Fibroblast of villous mesenchyme (primary cell): ENCODE measurements around the gene GALNTL6. TPM values are rescaled to one million over a fixed set of nuclear protein-coding genes. Genes with fewer than 3 reads are reported as not detected.
"Not testable (repeated sequence)": the region's sequence is repeated elsewhere in the genome, so short reads cannot be mapped to it uniquely, and the experiment has no call there.

Source experiments
- DNase-seq: peaks from one replicate; pipeline ENCODE4 v3.0.0-alpha.2; 2010; ENCODE audit warnings: low read depth
- H3K4me3 ChIP-seq: 2 replicates; pipeline ENCODE4 v1.5.1; 2011; ENCODE audit warnings: low read depth, mild to moderate bottlenecking, low read length
- CTCF ChIP-seq: IDR thresholded peaks from 2 replicates; pipeline ENCODE4 v1.5.1; 2012; ENCODE audit warnings: low read depth, mild to moderate bottlenecking, low read length; ENCODE audit not compliant: insufficient read depth
- total RNA-seq: library from RNA; depleted of rRNA; stranded (reverse); fragments of >200 nt; gene quantifications from 2 replicates; pipeline ENCODE4 v1.2.3, GENCODE V29; 2012

The GALNTL6 gene
- total RNA-seq, 1 donor: not detected

- no peak overlapping the region for H3K4me3 ChIP-seq
- DNase-seq: no peak
- no peak for TF ChIP-seq CTCF
These were observed 599.8 kb downstream of the GALNTL6 start for GRCh38 chr4:172412851-172413580.

- DNase-seq, H3K4me3 ChIP-seq: not testable (repeated sequence)
These were observed 615.8 kb downstream of the GALNTL6 start for GRCh38 chr4:172428979-172429378.

- no peak for TF ChIP-seq CTCF
- DNase-seq: no peak
These were observed 667.3 kb downstream of the GALNTL6 start for GRCh38 chr4:172480471-172480870.

GRCh38 chr4:172481802-172482508 lies 668.8 kb downstream of the GALNTL6 start:
- H3K4me3 ChIP-seq: no peak overlapping the region
- TF ChIP-seq CTCF: no peak

More at GRCh38 chr4:172480471-172480870, 667.3 kb downstream of the GALNTL6 start:
- no peak overlapping the region for H3K4me3 ChIP-seq

GRCh38 chr4:172485007-172485406 lies 671.8 kb downstream of the GALNTL6 start:
- H3K4me3 ChIP-seq: no peak overlapping the region
- no peak for DNase-seq
- TF ChIP-seq CTCF: no peak

More at GRCh38 chr4:172481802-172482508, 668.8 kb downstream of the GALNTL6 start:
- DNase-seq: no peak

- no peak overlapping the region for H3K4me3 ChIP-seq
- no peak for DNase-seq
- no peak for TF ChIP-seq CTCF
These were observed 673.3 kb downstream of the GALNTL6 start for GRCh38 chr4:172486531-172486930.

- no peak for TF ChIP-seq CTCF
- no peak for DNase-seq
- no peak overlapping the region for H3K4me3 ChIP-seq
These were observed 676.7 kb downstream of the GALNTL6 start for GRCh38 chr4:172489861-172490260.
